ENCODE measurements around the gene KLHL28. TPM values are rescaled to one million over a fixed set of nuclear protein-coding genes. Genes with fewer than 3 reads are reported as not detected.

KLHL28 gene
- total RNA-seq, 1 experiment from 2014 or later: 11.2 TPM

DNA sequence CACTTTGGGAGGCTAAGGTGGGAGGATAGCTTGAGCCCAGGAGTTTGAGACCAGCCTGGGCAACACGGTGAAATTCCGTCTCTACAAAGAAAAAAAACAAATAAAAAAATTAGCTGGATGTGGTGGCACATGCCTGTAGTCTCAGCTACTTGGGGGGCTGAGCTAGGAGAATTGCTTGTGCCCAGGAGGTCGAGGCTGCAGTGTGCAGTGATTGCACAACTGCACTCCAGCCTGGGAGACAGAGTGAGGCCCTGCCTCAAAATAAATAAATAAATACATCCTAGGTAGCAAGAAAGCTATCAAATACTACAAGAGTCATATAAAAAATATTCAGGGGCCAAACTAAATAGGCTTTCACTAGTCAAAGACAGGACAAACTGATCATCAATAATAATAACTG lies 6.2 kb downstream of the KLHL28 start:
- RAD21 ChIA-PET (ENCODE audit: low non-redundant PET in 1 of 2, low total read pairs in 2 of 2, uncharacterized antibody in 2 of 2, unreplicated experiment in 2 of 2): no interaction called here
- ATAC-seq (no peak), DNase-seq (ENCODE audit: low read depth, low spot score) (no peak)
- Histone ChIP-seq H3K36me3 (ENCODE audit: control insufficient read depth in 1 of 2, insufficient read depth in 2 of 2, low read length in 2 of 2) (no peaks in the 10 kb centered on the region), H3K27ac (ENCODE audit: low read depth, low read length) (no peak overlapping the region), H3K4me2 (ENCODE audit: low read length) (no peak overlapping the region), H3K9me2 (ENCODE audit: insufficient read depth) (no peaks in the 10 kb centered on the region), H3K4me3 (replicated peaks in 1 of 2; ENCODE audit: low read depth in 1 of 2, low read length in 2 of 2) (no peak overlapping the region), H2AFZ (ENCODE audit: low read depth, low read length, poor library complexity, severe bottlenecking) (no peak overlapping the region), H3K4me1 (ENCODE audit: control insufficient read depth in 1 of 2, insufficient read depth in 2 of 2, low read length in 2 of 2) (peaks cover 8 to 9% of the 10 kb centered on the region in 2 experiments; a peak in 3 of 4 replicates), H3K9ac (ENCODE audit: low read length) (no peak overlapping the region), H3K27me3 (ENCODE audit: insufficient read depth, low read length) (no peaks in the 10 kb centered on the region), H3K79me2 (ENCODE audit: insufficient read depth, low read length) (peaks cover 95% of the 10 kb centered on the region), H3K9me3 (ENCODE audit: control insufficient read depth in 1 of 2, insufficient read depth in 1 of 2, low read depth in 1 of 2, low read length in 2 of 2) (no peaks in the 10 kb centered on the region), H4K20me1 (ENCODE audit: insufficient read depth) (no peaks in the 10 kb centered on the region; the same call in 1 of the 2 replicates)
- TF ChIP-seq RAD21 (IDR thresholded peaks at IDR 0.05; ENCODE audit: low read depth) (no peak), POLR2AphosphoS5 (IDR thresholded peaks at IDR 0.05; ENCODE audit: low read depth, low read length) (no peak), EGR1 (IDR thresholded peaks at IDR 0.05; ENCODE audit: low read depth) (no peak), FOSL1 (IDR thresholded peaks at IDR 0.05; ENCODE audit: low read depth) (no peak), YY1 (IDR thresholded peaks at IDR 0.05; ENCODE audit: extremely low read depth, insufficient replicate concordance, low read depth, low read length) (no peak), CEBPB (IDR thresholded peaks at IDR 0.05; ENCODE audit: low read depth) (no peak), ZFX (IDR thresholded peaks at IDR 0.05) (no peak), POLR2A (IDR thresholded peaks at IDR 0.05; ENCODE audit: borderline replicate concordance, extremely low read depth, insufficient read depth, insufficient read length) (no peak), TCF7L2 (IDR thresholded peaks at IDR 0.05; ENCODE audit: borderline replicate concordance, extremely low read depth, insufficient read depth, insufficient read length) (no peak), EZH2phosphoT487 (IDR thresholded peaks at IDR 0.05; ENCODE audit: borderline replicate concordance) (no peak), ELF1 (IDR thresholded peaks at IDR 0.05; ENCODE audit: borderline replicate concordance, low read depth) (no peak), ZNF274 (IDR thresholded peaks at IDR 0.05; ENCODE audit: low read depth, low read length) (no peak), SIN3A (IDR thresholded peaks at IDR 0.05; ENCODE audit: low read depth) (no peak), SP1 (IDR thresholded peaks at IDR 0.05; ENCODE audit: low read depth) (no peak), EZH2 (IDR thresholded peaks at IDR 0.05) (no peak), CBX3 (IDR thresholded peaks at IDR 0.05; ENCODE audit: low read depth) (no peak)
- TF ChIP-seq, protein P1, sequence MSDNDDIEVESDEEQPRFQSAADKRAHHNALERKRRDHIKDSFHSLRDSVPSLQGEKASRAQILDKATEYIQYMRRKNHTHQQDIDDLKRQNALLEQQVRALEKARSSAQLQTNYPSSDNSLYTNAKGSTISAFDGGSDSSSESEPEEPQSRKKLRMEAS (IDR thresholded peaks at IDR 0.05): no peak
- TF ChIP-seq, protein P2, sequence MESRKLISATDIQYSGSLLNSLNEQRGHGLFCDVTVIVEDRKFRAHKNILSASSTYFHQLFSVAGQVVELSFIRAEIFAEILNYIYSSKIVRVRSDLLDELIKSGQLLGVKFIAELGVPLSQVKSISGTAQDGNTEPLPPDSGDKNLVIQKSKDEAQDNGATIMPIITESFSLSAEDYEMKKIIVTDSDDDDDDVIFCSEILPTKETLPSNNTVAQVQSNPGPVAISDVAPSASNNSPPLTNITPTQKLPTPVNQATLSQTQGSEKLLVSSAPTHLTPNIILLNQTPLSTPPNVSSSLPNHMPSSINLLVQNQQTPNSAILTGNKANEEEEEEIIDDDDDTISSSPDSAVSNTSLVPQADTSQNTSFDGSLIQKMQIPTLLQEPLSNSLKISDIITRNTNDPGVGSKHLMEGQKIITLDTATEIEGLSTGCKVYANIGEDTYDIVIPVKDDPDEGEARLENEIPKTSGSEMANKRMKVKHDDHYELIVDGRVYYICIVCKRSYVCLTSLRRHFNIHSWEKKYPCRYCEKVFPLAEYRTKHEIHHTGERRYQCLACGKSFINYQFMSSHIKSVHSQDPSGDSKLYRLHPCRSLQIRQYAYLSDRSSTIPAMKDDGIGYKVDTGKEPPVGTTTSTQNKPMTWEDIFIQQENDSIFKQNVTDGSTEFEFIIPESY (IDR thresholded peaks at IDR 0.05; ENCODE audit: extremely low read depth, insufficient replicate concordance, low read length): no peak
- POLR2A ChIA-PET: no interaction called here
- BruUV-seq (replicated peaks): no TSS peak
- CTCF ChIA-PET: no interaction called here
- intact Hi-C loops (cut with micrococcal nuclease): no loop called here
